Naive thymus-derived CD8-positive, alpha-beta T cell (primary cell): ENCODE measurements around the gene GSTA4. TPM values are rescaled to one million over a fixed set of nuclear protein-coding genes. Genes with fewer than 3 reads are reported as not detected.
A peak's percentile ranks its signal among the peaks of the same experiment; 100 is the strongest.
"Not testable (repeated sequence)": the region's sequence is repeated elsewhere in the genome, so short reads cannot be mapped to it uniquely, and the experiment has no call there.

Source experiments
- ATAC-seq, 2 donors: fragments of 150-1000 bp; cut with Tn5 transposase in 1 of 2; sonication (Bioruptor Pico), chemical (Tn5 transposase) in 1 of 2; 1 replicate in 1 of 2; 2 replicates in 1 of 2; pipeline ENCODE4 v1.10.0; 2021; ENCODE audit warnings: mild to moderate bottlenecking in 2 of 2, moderate library complexity in 2 of 2
- POLR2A ChIA-PET: fragments of 350-600 bp; sonication (Branson Sonifier 250); formaldehyde crosslinking; loops from one replicate; lab custom pipeline; 2021; ENCODE audit warnings: antibody characterized with exemption; lab: Charles Lee
- DNase-seq, 10 donors: peaks; one replicate each; pipeline versions ENCODE4 v3.0.0 to v3.0.0-alpha.2; 2020 to 2022
- H3K27ac Mint-ChIP-seq, 10 donors: one replicate each; pipeline ENCODE4 v1.8.0; 2020 to 2022; ENCODE audit warnings: mild to moderate bottlenecking in 10 of 10, mixed read lengths in 10 of 10, moderate library complexity in 4 of 10, inconsistent platforms in 1 of 10
- H3K27me3 Mint-ChIP-seq, 5 donors: one replicate each; pipeline ENCODE4 v1.8.0; 2021 to 2022; ENCODE audit warnings: mixed read lengths in 5 of 5
- H3K36me3 Mint-ChIP-seq, 3 donors: one replicate each; pipeline ENCODE4 v1.8.0; 2020 to 2022; ENCODE audit warnings: mixed read lengths in 3 of 3, mild to moderate bottlenecking in 2 of 3, inconsistent platforms in 1 of 3
- H3K4me1 Mint-ChIP-seq, 4 donors: one replicate each; pipeline ENCODE4 v1.8.0; 2021 to 2022; ENCODE audit warnings: mixed read lengths in 4 of 4
- H3K4me3 Mint-ChIP-seq, 10 donors: one replicate each; pipeline ENCODE4 v1.8.0; 2020 to 2022; ENCODE audit warnings: mild to moderate bottlenecking in 10 of 10, mixed read lengths in 10 of 10, moderate library complexity in 6 of 10, inconsistent platforms in 1 of 10
- H3K9me3 Mint-ChIP-seq, 9 donors: one replicate each; pipeline ENCODE4 v1.8.0; 2020 to 2022; ENCODE audit warnings: mixed read lengths in 9 of 9, mild to moderate bottlenecking in 3 of 9, inconsistent platforms in 1 of 9, moderate library complexity in 1 of 9
- polyA plus RNA-seq, 3 donors: library from polyadenylated mRNA; unstranded; fragments of 300-500 nt; fragmentation: Illumina TruSeq; gene quantifications; one replicate each; pipeline ENCODE4 v1.2.3, GENCODE V29; 2021
- total RNA-seq, 8 experiments: library from RNA in 2 of 8; stranded (reverse) in 2 of 8; gene quantifications; one replicate each; pipeline ENCODE4 v1.2.3 and lab custom pipeline; 2021 to 2026

The GSTA4 gene
- total and polyA plus RNA-seq, 5 experiments from 2014 or later, result 0.39 to 3.7 (median 1.2) TPM

DNA sequence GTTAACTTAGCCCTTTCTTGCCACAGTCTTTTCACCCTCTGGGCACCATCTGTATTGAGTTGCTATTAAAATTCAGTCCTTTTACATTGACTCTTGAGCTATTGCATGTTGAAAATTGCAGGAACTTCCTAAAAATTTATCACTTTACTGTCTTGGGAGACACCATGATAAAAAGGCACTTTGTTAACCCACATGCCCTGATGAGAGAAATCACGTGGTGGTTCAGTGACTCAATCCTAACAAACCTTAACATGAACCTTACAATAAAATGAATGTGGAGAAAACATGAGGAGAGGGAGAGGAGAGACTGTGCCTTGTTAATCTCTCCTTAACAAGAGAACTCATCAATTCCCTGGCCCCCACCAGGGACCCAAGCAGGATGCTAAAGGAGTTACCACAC, 30.8 kb downstream of the GSTA4 start:
- ATAC-seq (no peak), DNase-seq (no peak)
- POLR2A ChIA-PET, result no interaction called here
- Mint-ChIP-seq H3K4me3 (no peak overlapping the region), H3K9me3 (no peaks in the 10 kb centered on the region), H3K27me3 (peaks cover 0 to 7% (median 4%) of the 10 kb centered on the region in 5 donors), H3K36me3 (no peaks in the 10 kb centered on the region), H3K27ac (no peak overlapping the region), H3K4me1 (peaks cover 0 to 7% (median 0%) of the 10 kb centered on the region in 4 donors)

DNA sequence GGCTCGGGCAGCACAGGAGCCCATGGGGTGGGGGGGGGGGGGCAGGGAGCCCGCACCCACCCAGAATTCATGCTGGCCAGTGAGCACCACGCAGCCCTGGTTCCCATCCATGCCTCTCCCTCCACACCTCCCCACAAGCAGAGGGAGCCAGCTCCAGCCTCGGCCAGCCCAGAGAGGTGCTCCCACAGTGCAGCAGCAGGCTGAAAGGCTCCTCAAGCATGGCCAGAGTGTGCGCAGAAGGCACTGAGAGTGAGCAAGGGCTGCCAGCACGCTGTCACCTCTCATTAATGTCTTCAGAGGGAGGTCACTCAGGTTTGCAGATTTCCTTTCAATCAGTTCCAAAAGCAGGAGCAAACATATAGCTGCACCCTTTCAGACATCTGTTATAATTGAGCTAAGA, 32.4 kb downstream of the GSTA4 start:
- POLR2A ChIA-PET, result interaction anchor here (0.5 kb wide), 1 partner anchor 22 kb away, joined by 3 read pairs; no protein-coding TSS in a partner anchor
- no peak overlapping the region for H3K4me3 Mint-ChIP-seq
- H3K27me3 Mint-ChIP-seq, result peaks cover 0 to 7% (median 4%) of the 10 kb centered on the region in 5 donors
- H3K4me1 Mint-ChIP-seq, result peaks cover 0 to 7% (median 0%) of the 10 kb centered on the region in 4 donors
- no peak overlapping the region for H3K27ac Mint-ChIP-seq
- DNase-seq (no peak), ATAC-seq (no peak)
- no peaks in the 10 kb centered on the region for H3K36me3 Mint-ChIP-seq
- H3K9me3 Mint-ChIP-seq, result no peaks in the 10 kb centered on the region

DNA sequence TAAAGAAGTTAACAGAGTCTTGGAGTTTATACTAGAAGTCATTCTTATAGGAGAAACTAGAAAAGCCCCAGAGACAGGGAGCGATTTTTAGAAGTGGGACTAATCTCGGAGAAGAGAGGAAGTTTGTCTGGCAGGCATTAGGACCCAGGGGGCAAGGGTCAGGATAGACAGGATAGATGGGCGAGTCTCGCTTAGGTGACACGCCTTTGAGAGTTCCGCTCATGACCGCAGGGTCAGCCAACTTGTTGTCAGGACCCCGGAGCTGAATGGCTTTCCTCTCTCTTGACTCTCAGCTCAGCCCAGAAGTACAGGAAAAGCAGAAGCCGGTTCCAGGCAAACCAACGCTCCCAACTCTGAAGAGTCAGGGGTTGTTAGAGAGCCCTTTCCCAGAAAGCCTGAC, 34.1 kb downstream of the GSTA4 start:
- H3K4me3 Mint-ChIP-seq, ATAC-seq, DNase-seq, POLR2A ChIA-PET, H3K27ac Mint-ChIP-seq, H3K9me3 Mint-ChIP-seq, H3K36me3 Mint-ChIP-seq, H3K4me1 Mint-ChIP-seq, H3K27me3 Mint-ChIP-seq: not testable (repeated sequence)

DNA sequence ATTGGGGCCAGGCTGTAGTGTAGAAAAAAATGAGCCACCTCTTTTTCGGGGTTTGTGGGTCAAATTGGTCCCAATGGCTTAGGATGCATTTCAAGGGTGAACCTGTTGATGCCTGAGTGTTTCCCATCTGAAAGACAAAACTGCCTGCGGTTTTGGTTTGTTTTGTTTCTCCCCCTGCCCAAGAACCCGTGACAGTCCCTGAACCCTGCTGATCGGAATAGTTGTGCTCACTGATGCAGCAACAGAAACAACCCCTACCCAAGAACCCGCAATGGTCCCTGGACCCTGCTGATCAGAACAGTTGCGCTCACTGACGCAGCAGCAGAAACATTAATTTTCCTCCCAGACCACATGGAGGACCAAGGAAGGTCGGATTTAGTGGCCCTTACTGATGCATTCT, 34.9 kb downstream of the GSTA4 start:
- H3K4me3 Mint-ChIP-seq, result not testable (repeated sequence)

DNA sequence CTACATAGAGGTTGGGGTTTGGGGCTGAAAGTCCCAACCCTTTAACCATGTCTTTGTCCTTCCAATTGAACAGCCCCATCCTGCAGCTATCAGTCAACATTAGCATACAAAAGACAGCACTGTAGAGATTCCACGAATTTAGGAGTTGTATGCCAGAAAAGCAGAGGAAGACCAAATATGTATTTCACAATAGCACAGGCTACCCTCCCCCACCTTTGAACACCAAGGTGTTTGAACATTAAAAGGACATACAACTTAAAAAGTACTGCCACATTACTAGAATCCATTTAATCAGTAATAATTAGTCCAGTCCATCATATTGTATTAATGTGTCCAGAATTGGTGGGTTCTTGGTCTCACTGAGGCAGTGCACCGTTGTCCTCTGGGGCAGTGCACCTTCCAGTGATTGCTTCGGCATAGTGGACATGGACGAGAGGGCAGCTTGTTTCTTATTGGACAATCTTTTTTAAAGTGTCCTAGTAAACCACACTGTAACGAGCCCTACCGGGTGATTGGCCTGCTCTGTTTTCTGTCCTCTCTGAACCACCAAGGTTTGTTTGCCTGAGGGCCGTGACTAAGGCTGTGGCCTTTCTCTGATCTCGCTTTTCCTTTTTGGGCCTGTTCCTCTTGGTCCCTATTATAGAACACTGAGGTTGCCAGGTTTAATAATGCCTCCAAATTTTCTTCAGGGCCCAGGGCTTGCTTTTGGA, 36.4 kb downstream of the GSTA4 start:
- Mint-ChIP-seq H3K4me1 (peaks cover 0 to 5% (median 0%) of the 10 kb centered on the region in 4 donors), H3K36me3 (no peaks in the 10 kb centered on the region), H3K27me3 (peaks cover 0 to 4% (median 4%) of the 10 kb centered on the region in 5 donors), H3K9me3 (no peaks in the 10 kb centered on the region), H3K27ac (no peak overlapping the region), H3K4me3 (no peak overlapping the region)
- POLR2A ChIA-PET, result no interaction called here
- no peak for DNase-seq
- ATAC-seq, result no peak

More for the DNA sequence above, 34.9 kb downstream of the GSTA4 start:
- ATAC-seq, H3K27me3 Mint-ChIP-seq, H3K4me1 Mint-ChIP-seq, H3K27ac Mint-ChIP-seq, POLR2A ChIA-PET, DNase-seq, H3K36me3 Mint-ChIP-seq, H3K9me3 Mint-ChIP-seq: not testable (repeated sequence)

DNA sequence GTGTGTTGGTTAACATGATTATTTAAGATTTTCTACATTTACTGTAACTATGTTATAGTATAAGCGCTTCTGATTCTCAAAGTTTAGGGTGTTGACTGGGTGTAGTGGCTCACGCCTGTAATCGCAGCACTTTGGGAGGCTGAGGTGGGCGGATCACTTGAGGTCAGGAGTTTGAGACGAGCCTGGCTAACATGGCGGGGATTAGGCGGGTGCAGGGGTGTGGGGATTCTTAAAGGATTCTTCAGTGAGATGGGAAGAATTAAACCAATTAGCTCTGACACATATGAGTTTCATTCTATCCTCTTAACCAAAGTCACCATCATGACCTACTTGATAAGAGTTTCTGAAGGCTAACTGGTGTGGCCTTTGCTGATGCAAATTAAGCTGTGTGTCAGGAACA, 39.2 kb downstream of the GSTA4 start:
- no peaks in the 10 kb centered on the region for H3K9me3 Mint-ChIP-seq
- H3K27ac Mint-ChIP-seq, result no peak overlapping the region
- H3K36me3 Mint-ChIP-seq, result no peaks in the 10 kb centered on the region
- no peak for ATAC-seq
- POLR2A ChIA-PET, result no interaction called here
- peaks cover 0 to 6% (median 4%) of the 10 kb centered on the region in 5 donors for H3K27me3 Mint-ChIP-seq
- no peak overlapping the region for H3K4me3 Mint-ChIP-seq
- no peaks in the 10 kb centered on the region for H3K4me1 Mint-ChIP-seq
- DNase-seq, result no peak

DNA sequence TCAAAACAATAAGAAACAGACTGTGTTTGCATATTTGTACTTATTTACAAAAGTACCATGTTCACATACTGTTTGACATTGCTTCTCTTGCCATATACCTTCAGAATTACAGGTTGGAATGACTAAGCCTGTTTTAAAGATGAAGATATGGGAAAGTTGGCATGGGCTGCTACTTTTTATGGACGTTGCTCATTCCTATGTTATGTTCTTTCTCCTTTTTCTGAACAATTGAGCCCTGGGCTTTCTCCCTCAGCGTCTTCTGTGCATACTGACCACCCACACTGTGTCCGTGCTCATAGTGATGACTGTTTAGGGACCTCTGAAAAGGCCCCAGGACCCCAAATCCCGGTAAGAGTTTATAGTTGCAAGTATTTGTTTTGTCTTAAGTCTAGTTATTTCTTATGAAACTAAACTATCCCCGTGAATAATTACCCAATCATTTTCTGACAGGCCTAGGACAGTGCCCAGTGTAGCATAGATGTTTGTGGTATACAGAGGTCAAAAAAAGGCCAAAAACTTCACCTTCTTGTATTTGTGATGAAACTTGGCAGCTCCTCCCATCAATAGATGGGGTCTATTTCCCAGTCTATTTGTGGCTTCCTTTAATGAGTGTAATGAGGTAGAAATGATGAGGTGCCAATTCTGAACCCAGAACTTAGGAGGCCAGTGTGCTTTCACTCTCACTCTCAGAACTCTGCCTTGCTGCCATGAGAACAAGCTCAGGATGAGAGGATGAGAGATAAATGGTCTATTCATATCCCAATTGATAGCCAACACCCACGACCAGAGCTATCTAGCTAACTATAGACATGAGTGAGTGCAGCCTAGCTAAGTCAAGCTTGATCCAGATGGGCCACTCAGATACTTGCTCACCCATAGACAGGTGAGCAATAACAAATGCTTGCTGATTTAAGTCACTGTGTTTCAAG, 40.9 kb downstream of the GSTA4 start:
- Mint-ChIP-seq H3K27ac (no peak overlapping the region), H3K4me1 (no peaks in the 10 kb centered on the region), H3K27me3 (peaks cover 0 to 6% (median 0%) of the 10 kb centered on the region in 5 donors), H3K36me3 (no peaks in the 10 kb centered on the region), H3K4me3 (no peak overlapping the region), H3K9me3 (no peaks in the 10 kb centered on the region)
- POLR2A ChIA-PET, result no interaction called here
- no peak for DNase-seq
- no peak for ATAC-seq

DNA sequence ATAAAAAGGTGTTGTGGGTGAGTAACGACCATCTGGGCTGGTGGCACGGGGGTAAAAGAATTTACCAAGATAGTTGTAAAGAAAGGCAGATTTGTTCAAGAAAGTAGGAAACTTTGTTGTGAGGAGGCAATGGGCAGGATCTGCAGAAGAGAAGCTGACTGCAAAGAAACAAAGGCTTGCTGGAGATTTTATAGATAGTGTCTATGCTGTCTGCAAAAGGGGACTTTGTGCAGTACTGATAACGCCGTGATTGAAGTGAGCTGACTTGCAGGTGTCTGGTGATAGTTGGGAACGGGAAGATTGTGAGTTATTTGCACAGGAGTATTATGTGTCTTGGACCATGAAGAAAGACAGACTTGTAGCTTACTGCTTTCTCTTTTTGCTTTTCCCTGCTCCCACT, 48.8 kb downstream of the GSTA4 start:
- H3K4me3 Mint-ChIP-seq, result peak overlapping the region in 1 of 10 donors; percentile 4
- no peaks in the 10 kb centered on the region for H3K36me3 Mint-ChIP-seq
- H3K27ac Mint-ChIP-seq, result peak overlapping the region in 1 of 10 donors; percentile 9
- peaks cover 11 to 30% (median 18%) of the 10 kb centered on the region in 5 donors for H3K27me3 Mint-ChIP-seq
- no peak for ATAC-seq
- H3K9me3 Mint-ChIP-seq, result peaks cover 0 to 2% (median 0%) of the 10 kb centered on the region in 9 donors
- peaks cover 5 to 8% (median 6%) of the 10 kb centered on the region in 4 donors for H3K4me1 Mint-ChIP-seq
- DNase-seq, result no peak
- POLR2A ChIA-PET, result no interaction called here

DNA sequence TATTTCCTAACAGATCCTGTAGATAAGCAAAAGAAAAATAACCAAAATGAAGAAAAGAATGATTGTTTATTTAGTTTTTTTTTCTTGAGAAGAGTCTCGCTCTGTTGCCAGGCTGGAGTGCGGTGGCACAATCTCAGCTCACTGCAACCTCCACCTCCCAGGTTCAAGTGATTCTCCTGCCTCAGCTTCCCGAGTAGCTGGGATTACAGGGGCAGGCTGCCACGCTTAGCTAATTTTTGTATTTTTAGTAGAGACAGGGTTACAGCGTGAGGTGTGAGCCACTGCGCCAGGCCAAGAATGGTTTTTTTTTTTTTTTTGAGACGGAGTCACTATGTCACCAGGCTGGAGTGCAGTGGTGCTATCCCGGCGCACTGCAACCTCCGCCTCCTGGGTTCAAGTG, 52.3 kb downstream of the GSTA4 start:
- DNase-seq, H3K36me3 Mint-ChIP-seq, ATAC-seq, H3K4me1 Mint-ChIP-seq, POLR2A ChIA-PET, H3K27ac Mint-ChIP-seq, H3K9me3 Mint-ChIP-seq, H3K4me3 Mint-ChIP-seq: not testable (repeated sequence)
- peaks cover 12 to 24% (median 17%) of the 10 kb centered on the region in 5 donors for H3K27me3 Mint-ChIP-seq

DNA sequence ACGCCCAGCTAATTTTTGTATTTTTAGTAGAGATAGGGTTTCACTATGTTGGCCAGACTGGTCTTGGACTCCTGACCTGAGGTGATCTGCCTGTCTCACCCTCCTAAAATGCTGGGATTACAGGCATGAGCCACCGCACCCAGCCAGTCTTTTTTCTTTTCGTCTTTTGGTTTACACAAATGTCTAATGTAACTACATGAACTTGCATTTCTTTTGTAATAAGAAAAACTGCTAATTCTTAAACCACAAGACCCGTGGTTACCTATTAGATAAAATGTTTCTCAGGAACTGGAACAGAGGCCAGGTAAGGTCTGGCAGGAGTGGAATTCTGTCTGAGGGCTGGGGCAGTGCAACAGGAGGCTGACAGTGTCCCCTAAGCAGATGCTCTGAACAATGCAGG, 52.9 kb downstream of the GSTA4 start:
- H3K36me3 Mint-ChIP-seq, result no peaks in the 10 kb centered on the region
- no peak overlapping the region for H3K4me3 Mint-ChIP-seq
- peak overlapping the region in 1 of 10 donors; percentile 60 for H3K27ac Mint-ChIP-seq
- DNase-seq, result no peak
- POLR2A ChIA-PET, result no interaction called here
- H3K9me3 Mint-ChIP-seq, result peaks cover 0 to 2% (median 0%) of the 10 kb centered on the region in 9 donors
- ATAC-seq, result no peak
- H3K4me1 Mint-ChIP-seq, result peaks cover 5 to 8% (median 6%) of the 10 kb centered on the region in 4 donors
- peaks cover 12 to 24% (median 13%) of the 10 kb centered on the region in 5 donors for H3K27me3 Mint-ChIP-seq

DNA sequence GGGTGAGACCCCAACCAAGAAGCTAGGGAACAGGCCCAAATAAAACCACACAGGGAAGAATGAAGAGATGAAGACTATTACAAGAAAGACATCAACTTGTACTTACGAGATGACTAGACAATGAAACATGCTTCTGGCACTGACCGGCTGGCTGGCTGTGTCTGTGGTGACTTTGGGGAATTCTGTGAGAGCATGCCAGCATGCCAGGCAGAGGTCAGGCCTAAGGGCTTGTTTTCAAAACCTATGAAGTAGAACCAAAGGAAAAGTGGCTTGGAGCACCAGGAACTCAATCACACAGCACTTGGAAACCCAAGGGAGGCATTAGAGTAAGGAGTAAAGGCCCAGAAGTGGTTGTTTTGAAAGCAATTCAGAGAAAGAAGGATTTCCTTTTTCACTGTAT, 57.2 kb downstream of the GSTA4 start:
- Mint-ChIP-seq H3K4me1 (peaks cover 0 to 2% (median 0%) of the 10 kb centered on the region in 4 donors), H3K27me3 (peaks cover 6 to 13% (median 7%) of the 10 kb centered on the region in 5 donors), H3K36me3 (no peaks in the 10 kb centered on the region), H3K9me3 (peaks cover 0 to 2% (median 0%) of the 10 kb centered on the region in 9 donors), H3K27ac (no peak overlapping the region), H3K4me3 (no peak overlapping the region)
- DNase-seq (no peak), ATAC-seq (no peak)
- POLR2A ChIA-PET, result no interaction called here

DNA sequence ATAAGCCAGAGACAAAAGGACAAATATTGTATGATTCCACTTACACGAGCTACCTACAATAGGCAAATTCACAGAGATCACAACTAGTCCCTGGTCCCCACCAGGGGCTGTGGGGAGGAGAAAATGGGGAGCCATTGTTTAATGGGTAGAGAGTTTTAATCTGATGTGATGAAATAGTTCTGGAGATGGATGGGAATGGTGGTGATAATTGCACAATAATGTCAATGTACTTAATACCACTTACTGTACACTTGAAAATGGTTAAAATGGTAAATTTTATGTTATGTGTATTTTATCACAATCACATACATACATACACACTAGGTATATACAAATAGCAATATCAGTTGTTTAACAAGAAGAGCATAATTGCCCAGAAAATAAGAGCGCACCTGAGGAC, 61.3 kb downstream of the GSTA4 start:
- POLR2A ChIA-PET, result no interaction called here
- Mint-ChIP-seq H3K27ac (no peak overlapping the region), H3K27me3 (peaks cover 0 to 8% (median 0%) of the 10 kb centered on the region in 5 donors), H3K4me1 (peaks cover 0 to 2% (median 0%) of the 10 kb centered on the region in 4 donors), H3K36me3 (peaks cover 0 to 8% (median 0%) of the 10 kb centered on the region in 3 donors), H3K9me3 (peaks cover 0 to 2% (median 0%) of the 10 kb centered on the region in 9 donors), H3K4me3 (no peak overlapping the region)
- DNase-seq (no peak), ATAC-seq (no peak)

DNA sequence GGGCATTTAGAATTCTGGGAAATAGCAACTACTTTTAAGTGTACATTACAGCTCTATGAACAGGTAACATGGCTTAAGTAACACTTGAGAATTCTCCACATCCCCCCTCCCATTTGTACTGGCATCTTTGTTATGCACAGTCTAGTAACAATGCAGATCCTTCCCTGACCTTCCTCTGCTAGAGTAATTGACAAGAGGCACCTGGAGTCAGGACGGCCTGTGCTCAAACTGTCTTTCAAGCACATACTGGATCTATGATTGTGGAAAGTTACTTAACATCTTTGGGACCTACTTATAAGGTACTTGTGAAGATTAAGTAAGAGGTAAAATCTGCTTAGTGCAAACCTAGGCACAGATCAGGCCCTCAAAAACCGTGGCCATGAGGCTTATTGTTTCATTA, 63.7 kb downstream of the GSTA4 start:
- Mint-ChIP-seq H3K9me3 (peaks cover 0 to 8% (median 0%) of the 10 kb centered on the region in 9 donors), H3K4me3 (no peak overlapping the region), H3K27ac (peak overlapping the region in 1 of 10 donors; percentile 62), H3K36me3 (peaks cover 0 to 8% (median 0%) of the 10 kb centered on the region in 3 donors), H3K4me1 (no peaks in the 10 kb centered on the region), H3K27me3 (peaks cover 0 to 4% (median 2%) of the 10 kb centered on the region in 5 donors)
- ATAC-seq, result no peak
- POLR2A ChIA-PET, result no interaction called here
- no peak for DNase-seq
